NCI-H2107 (cell line): ENCODE results near the gene OR8J3.
"Not testable (repeated sequence)": the region's sequence is repeated elsewhere in the genome, so short reads cannot be mapped to it uniquely, and the experiment has no call there.

Experiments used
- DNase-seq: peaks from one replicate; lab custom pipeline; 2025; lab: John Stamatoyannopoulos, UW

OR8J3 gene

GRCh38 chr11:56140151-56140661, at the start of gene OR8J3:
Gene OR8J3 (minus strand): TSS chr11:56140201. CDS start chr11:56137718, 2,483 bp downstream.
- DNase-seq: no peak

- DNase-seq: no peak
Observed at GRCh38 chr11:56188602-56189001, 48.6 kb upstream of the OR8J3 start.

GRCh38 chr11:56183459-56183858, 43.5 kb upstream of the OR8J3 start:
- DNase-seq: no peak

- DNase-seq: no peak
Observed at GRCh38 chr11:56176318-56176717, 36.3 kb upstream of the OR8J3 start, which contains the start of gene OR5J2. Gene OR5J2 (plus strand): TSS chr11:56176618. CDS start chr11:56176618, 0 bp downstream.

GRCh38 chr11:56172256-56172830, 32.3 kb upstream of the OR8J3 start:
- no peak for DNase-seq

GRCh38 chr11:56163804-56164203, 23.8 kb upstream of the OR8J3 start:
- DNase-seq: no peak

- no peak for DNase-seq
Observed at GRCh38 chr11:56160217-56160616, 20.2 kb upstream of the OR8J3 start, which contains the start of gene OR8K5. Gene OR8K5 (minus strand): TSS chr11:56160317. CDS start chr11:56160317, 0 bp downstream.

GRCh38 chr11:56152333-56152732, 12.3 kb upstream of the OR8J3 start:
- DNase-seq: no peak

- DNase-seq: no peak
Observed at GRCh38 chr11:56151376-56151775, 11.4 kb upstream of the OR8J3 start.

GRCh38 chr11:56143681-56144080, 3.7 kb upstream of the OR8J3 start:
- not testable (repeated sequence) for DNase-seq

GRCh38 chr11:56122073-56122472, 17.9 kb downstream of the OR8J3 start, which contains the start of gene OR8H3:
Gene OR8H3 (plus strand): TSS chr11:56122373. CDS start chr11:56122373, 0 bp downstream.
- DNase-seq: no peak

- DNase-seq: no peak
Observed at GRCh38 chr11:56103210-56103737, 36.7 kb downstream of the OR8J3 start, which contains the start of gene OR8H2. Gene OR8H2 (plus strand): TSS chr11:56103687. CDS start chr11:56105043, 1,356 bp downstream.

- no peak for DNase-seq
Observed at GRCh38 chr11:56093008-56093407, 47.0 kb downstream of the OR8J3 start, which contains the start of gene OR8I2. Gene OR8I2 (plus strand): TSS chr11:56093308. CDS start chr11:56093308, 0 bp downstream.

- DNase-seq: no peak
Observed at GRCh38 chr11:56089697-56090096, 50.3 kb downstream of the OR8J3 start.
